GM18508 (cell line): ENCODE data around the gene WNT3.
"Not testable (repeated sequence)": the region's sequence is repeated elsewhere in the genome, so short reads cannot be mapped to it uniquely, and the experiment has no call there.

ENCODE experiments used
- ATAC-seq: cut with Tn5 transposase; IDR thresholded peaks from one replicate; pipeline ENCODE4 v1.9.1; 2021; ENCODE audit warnings: moderate number of reproducible peaks; ENCODE audit not compliant: insufficient read depth, unreplicated experiment

WNT3 gene

GRCh38 chr17:46815474-46816353, 2.8 kb downstream of the WNT3 start:
- ATAC-seq = no peak

- ATAC-seq = no peak
Measured at GRCh38 chr17:46814446-46814845, 4.0 kb downstream of the WNT3 start.

- no peak for ATAC-seq
Measured at GRCh38 chr17:46813920-46814319, 4.6 kb downstream of the WNT3 start.

GRCh38 chr17:46812624-46813318, 5.7 kb downstream of the WNT3 start:
- no peak for ATAC-seq

- ATAC-seq = no peak
Measured at GRCh38 chr17:46811978-46812583, 6.4 kb downstream of the WNT3 start.

GRCh38 chr17:46810837-46811236, 7.7 kb downstream of the WNT3 start:
- ATAC-seq = no peak

GRCh38 chr17:46809110-46809571, 9.4 kb downstream of the WNT3 start:
- ATAC-seq = no peak

GRCh38 chr17:46805771-46806170, 12.7 kb downstream of the WNT3 start:
- no peak for ATAC-seq

GRCh38 chr17:46803544-46803943, 14.9 kb downstream of the WNT3 start:
- ATAC-seq = no peak

- ATAC-seq = no peak
Measured at GRCh38 chr17:46802800-46803199, 15.7 kb downstream of the WNT3 start.

GRCh38 chr17:46800573-46800972, 17.9 kb downstream of the WNT3 start:
- ATAC-seq = no peak

- ATAC-seq = no peak
Measured at GRCh38 chr17:46796956-46797530, 21.4 kb downstream of the WNT3 start.

GRCh38 chr17:46796524-46796923, 22.0 kb downstream of the WNT3 start:
- no peak for ATAC-seq

- ATAC-seq = no peak
Measured at GRCh38 chr17:46796084-46796483, 22.4 kb downstream of the WNT3 start.

- ATAC-seq = no peak
Measured at GRCh38 chr17:46795379-46795952, 23.0 kb downstream of the WNT3 start.

GRCh38 chr17:46794318-46794717, 24.2 kb downstream of the WNT3 start:
- no peak for ATAC-seq

- ATAC-seq = no peak
Measured at GRCh38 chr17:46793541-46793940, 25.0 kb downstream of the WNT3 start.

- not testable (repeated sequence) for ATAC-seq
Measured at GRCh38 chr17:46793023-46793422, 25.5 kb downstream of the WNT3 start.

GRCh38 chr17:46792071-46792470, 26.4 kb downstream of the WNT3 start:
- ATAC-seq = no peak

GRCh38 chr17:46791531-46791930, 27.0 kb downstream of the WNT3 start:
- ATAC-seq = no peak
